SK-N-SH (cell line): ENCODE measurements around the gene MRPS22. TPM values are rescaled to one million over a fixed set of nuclear protein-coding genes. Genes with fewer than 3 reads are reported as not detected.

Experiments used
- CTCF ChIA-PET: fragments of 300-600, 350-600 bp; formaldehyde crosslinking; extraction: SDS; loops from one replicate; lab custom pipeline; 2021; lab: Yijun Ruan, JAX
- POLR2A ChIA-PET: fragments of 350-600 bp; sonication (Branson Sonifier 250); formaldehyde crosslinking; extraction: SDS; loops from one replicate; lab custom pipeline; 2020; ENCODE audit warnings: antibody characterized with exemption, inconsistent platforms; lab: Yijun Ruan, JAX
- DNase-seq: peaks from one replicate; pipeline ENCODE4 v3.0.0; 2012
- H2AFZ ChIP-seq: fragments of 200-600 bp; sonication (generic); 2 replicates; pipeline ENCODE4 v1.8.1; 2016; ENCODE audit warnings: antibody characterized with exemption, mild to moderate bottlenecking, low read depth
- H3F3A ChIP-seq: fragments of 200-600 bp; sonication (generic); replicated peaks from 2 replicates; pipeline ENCODE3; 2016; ENCODE audit warnings: antibody characterized with exemption, mild to moderate bottlenecking; ENCODE audit not compliant: insufficient read depth
- H3K27ac ChIP-seq, 2 experiments: fragments of 200-500 bp in 1 of 2; fragments of 200-600 bp in 1 of 2; sonication (Bioruptor generic) in 1 of 2; sonication (generic), shearing (Covaris generic) in 1 of 2; 2 replicates each; pipeline versions ENCODE4 v1.5.1 to v1.6.1; 2014 to 2016; ENCODE audit warnings: low read depth in 2 of 2, inconsistent platforms in 1 of 2, low read length in 1 of 2, mild to moderate bottlenecking in 1 of 2, mixed read lengths in 1 of 2
- H3K27me3 ChIP-seq: fragments of 200-600 bp; sonication (generic), shearing (Covaris generic); 2 replicates; pipeline ENCODE4 v1.6.1; 2016; ENCODE audit warnings: mixed run types; ENCODE audit not compliant: insufficient read depth
- H3K36me3 ChIP-seq, 2 experiments: fragments of 200-500 bp in 1 of 2; fragments of 200-600 bp in 1 of 2; sonication (Bioruptor generic) in 1 of 2; sonication (generic) in 1 of 2; replicated peaks in 1 of 2; 2 replicates each; pipeline versions ENCODE3 to v1.5.1; 2014 to 2016; ENCODE audit warnings: low read length in 1 of 2, mild to moderate bottlenecking in 1 of 2; ENCODE audit not compliant: insufficient read depth in 2 of 2, control insufficient read depth in 1 of 2
- H3K4me1 ChIP-seq, 2 experiments: fragments of 200-500 bp in 1 of 2; fragments of 200-600 bp in 1 of 2; sonication (Bioruptor generic) in 1 of 2; sonication (generic), shearing (Covaris generic) in 1 of 2; 2 replicates each; pipeline versions ENCODE4 v1.5.1 to v1.6.1; 2014 to 2016; ENCODE audit warnings: low read depth in 1 of 2, low read length in 1 of 2, mixed run types in 1 of 2; ENCODE audit not compliant: insufficient read depth in 2 of 2, control insufficient read depth in 1 of 2
- H3K4me2 ChIP-seq: fragments of 200-600 bp; sonication (generic), shearing (Covaris generic); 2 replicates; pipeline ENCODE4 v1.6.1; 2017; ENCODE audit warnings: mixed run types
- H3K4me3 ChIP-seq, 2 experiments: fragments of 200-500 bp in 1 of 2; fragments of 200-600 bp in 1 of 2; sonication (Bioruptor generic) in 1 of 2; sonication (generic), shearing (Covaris generic) in 1 of 2; 2 replicates each; pipeline versions ENCODE4 v1.5.1 to v1.8.1; 2014 to 2016; ENCODE audit warnings: low read depth in 2 of 2, inconsistent platforms in 1 of 2, low read length in 1 of 2, mild to moderate bottlenecking in 1 of 2, mixed read lengths in 1 of 2, moderate library complexity in 1 of 2
- H3K79me2 ChIP-seq: fragments of 200-600 bp; sonication (generic); 2 replicates; pipeline ENCODE4 v1.8.1; 2017; ENCODE audit warnings: mild to moderate bottlenecking; ENCODE audit not compliant: insufficient read depth
- H3K9ac ChIP-seq: fragments of 200-600 bp; sonication (generic); 2 replicates; pipeline ENCODE4 v1.6.1; 2017; ENCODE audit warnings: mixed run types
- H3K9me2 ChIP-seq: fragments of 200-600 bp; sonication (generic); 2 replicates; pipeline ENCODE4 v1.6.1; 2017; ENCODE audit warnings: mixed run types
- H3K9me3 ChIP-seq: fragments of 200-600 bp; sonication (generic); 2 replicates; pipeline ENCODE4 v1.6.1; 2017; ENCODE audit warnings: mixed run types, mild to moderate bottlenecking, moderate library complexity
- H4K20me1 ChIP-seq: fragments of 200-600 bp; sonication (generic); 2 replicates; pipeline ENCODE4 v1.6.1; 2017; ENCODE audit warnings: mild to moderate bottlenecking, mixed run types; ENCODE audit not compliant: insufficient read depth
- FOSL2 ChIP-seq: IDR thresholded peaks from 2 replicates; pipeline ENCODE4 v1.4.0; 2012; ENCODE audit warnings: low read depth, mild to moderate bottlenecking, moderate library complexity, borderline replicate concordance
- FOXJ3 ChIP-seq: sonication (generic); formaldehyde crosslinking; IDR thresholded peaks from 2 replicates; pipeline ENCODE4 v1.5.1; 2020; ENCODE audit warnings: mild to moderate bottlenecking, missing genetic modification reagents
- FOXM1 ChIP-seq: IDR thresholded peaks from 2 replicates; pipeline ENCODE4 v1.4.0; 2012; ENCODE audit warnings: low read depth, mild to moderate bottlenecking
- GATA2 ChIP-seq: sonication (generic); formaldehyde crosslinking; IDR thresholded peaks from 2 replicates; pipeline ENCODE4 v1.5.0; 2020; ENCODE audit warnings: mild to moderate bottlenecking, missing genetic modification reagents
- JUND ChIP-seq: IDR thresholded peaks from 2 replicates; pipeline ENCODE4 v1.4.0; 2012
- NFIC ChIP-seq: IDR thresholded peaks from 2 replicates; pipeline ENCODE4 v1.4.0; 2012; ENCODE audit warnings: borderline replicate concordance
- POLR2AphosphoS5 ChIP-seq: IDR thresholded peaks from 2 replicates; pipeline ENCODE4 v1.6.1; 2012; ENCODE audit warnings: low read depth, low read length
- RFX5 ChIP-seq: IDR thresholded peaks from 2 replicates; pipeline ENCODE4 v1.6.1; 2012; ENCODE audit warnings: mild to moderate bottlenecking, improper control_type of control experiment, low read length
- TAF1 ChIP-seq: IDR thresholded peaks from 2 replicates; pipeline ENCODE4 v1.6.1; 2012; ENCODE audit warnings: low read depth, mild to moderate bottlenecking, low read length, moderate library complexity, borderline replicate concordance
- TCF12 ChIP-seq: IDR thresholded peaks from 2 replicates; pipeline ENCODE4 v1.4.0; 2012
- USF1 ChIP-seq: IDR thresholded peaks from 2 replicates; pipeline ENCODE4 v1.4.0; 2012; ENCODE audit warnings: low read depth, borderline replicate concordance
- whole genome bisulfite sequencing: methylation state at CpG from one replicate; pipeline ENCODE4 v1.1.6; 2017; ENCODE audit warnings: low lambda C conversion rate; 5-methylcytosine and 5-hydroxymethylcytosine counted together
- polyA plus RNA-seq, 3 experiments: library from polyadenylated mRNA; depleted of rRNA; stranded (reverse); fragments of >200 nt; gene quantifications; 2 replicates each; pipeline ENCODE4 v1.2.3, GENCODE V29; 2012
- TF ChIP-seq, protein P1 (sequence below): IDR thresholded peaks from 2 replicates; pipeline ENCODE4 v1.6.1; 2012; ENCODE audit warnings: mild to moderate bottlenecking, low read depth, low read length, moderate library complexity

The MRPS22 gene
- polyA plus RNA-seq, 1 of the 3 experiments (the other 2 are of a cell fraction) = 50.6 TPM

DNA sequence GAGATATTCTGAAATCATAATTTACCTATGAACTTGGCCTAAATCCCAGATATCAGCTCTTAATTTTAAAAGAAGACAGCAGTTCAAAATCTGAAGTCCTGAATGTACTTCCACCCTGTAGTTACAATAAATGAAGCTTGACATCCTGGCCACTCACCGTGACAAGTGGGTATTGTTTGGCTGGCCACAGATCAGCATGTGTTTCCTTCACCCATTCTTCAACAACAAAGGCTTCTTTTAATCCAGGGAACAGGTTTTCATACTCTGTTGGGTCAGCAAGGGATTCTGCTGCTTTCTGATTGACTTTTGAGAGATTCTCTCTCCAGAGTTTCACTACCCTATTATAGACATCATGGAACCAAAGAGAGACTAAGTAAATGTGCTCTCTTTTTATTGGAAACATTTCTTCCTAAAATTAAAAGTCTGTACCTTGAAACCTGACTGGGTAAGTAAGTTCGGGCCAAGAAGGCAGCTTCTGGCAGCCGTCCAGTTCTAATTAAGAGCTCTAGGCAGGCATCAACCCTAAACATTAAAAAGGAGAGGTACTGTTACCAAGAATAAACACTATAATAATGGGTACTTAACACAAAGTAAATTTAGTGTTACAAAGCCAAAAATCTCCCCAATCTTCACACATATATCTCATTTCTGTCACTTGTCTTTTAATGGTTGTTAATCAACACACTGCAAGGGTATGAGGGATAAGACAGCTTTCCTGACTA lies 15.2 kb downstream of the MRPS22 start:
- Histone ChIP-seq H3K79me2 (peaks cover 19% of the 10 kb centered on the region; the same call in 1 of the 2 replicates), H3K27me3 (no peaks in the 10 kb centered on the region), H3K4me2 (no peak overlapping the region)
- WGBS = 85% methylated on average over 3 of the region's 3 CpGs
- POLR2A ChIA-PET = no interaction called here
- CTCF ChIA-PET = interaction anchor here (1.0 to 1.1 kb wide), 2 partner anchors 14 to 31 kb away, joined by 3 to 4 read pairs; partner anchors contain the start of gene COPB2
- 0 out of 2 replicates have a peak, but pooled peaks have one; percentile 5 for TF ChIP-seq POLR2AphosphoS5
- TF ChIP-seq NFIC = no peak
- TF ChIP-seq, all 33 proteins: peak for 1
- Histone ChIP-seq H3K27ac (no peak overlapping the region), H2AFZ (no peak overlapping the region), H4K20me1 (peaks cover 4% of the 10 kb centered on the region; the same call in 1 of the 2 replicates), H3F3A (peaks cover 49% of the 10 kb centered on the region), H3K36me3 (peaks cover 84 to 98% of the 10 kb centered on the region in 2 experiments), H3K4me1 (peaks cover 0 to 6% of the 10 kb centered on the region in 2 experiments; a peak in 1 of 4 replicates), H3K9me3 (no peaks in the 10 kb centered on the region), H3K9me2 (no peaks in the 10 kb centered on the region), H3K9ac (no peak overlapping the region), H3K4me3 (no peak overlapping the region)
- no peak for DNase-seq

- WGBS = 98% methylated on average over 2 of the region's 2 CpGs
- Histone ChIP-seq H3K9me2 (no peaks in the 10 kb centered on the region), H3K36me3 (peaks cover 88 to 98% of the 10 kb centered on the region in 2 experiments), H3K9ac (no peak overlapping the region), H3K27me3 (no peaks in the 10 kb centered on the region), H3F3A (peaks cover 28% of the 10 kb centered on the region), H3K79me2 (peaks cover 35% of the 10 kb centered on the region), H3K4me1 (no peaks in the 10 kb centered on the region), H3K4me3 (no peak overlapping the region), H2AFZ (no peak overlapping the region), H3K4me2 (no peak overlapping the region), H3K27ac (no peak overlapping the region), H4K20me1 (no peaks in the 10 kb centered on the region; the same call in 1 of the 2 replicates), H3K9me3 (no peaks in the 10 kb centered on the region)
- DNase-seq = no peak
- TF ChIP-seq FOXJ3 (CRISPR knock-in tag) (no peak), TCF12 (no peak), FOSL2 (no peak), JUND (no peak), USF1 (no peak), TAF1 (no peak), RFX5 (no peak), GATA2 (CRISPR knock-in tag) (no peak), POLR2AphosphoS5 (no peak), FOXM1 (no peak)
- TF ChIP-seq, protein P1, sequence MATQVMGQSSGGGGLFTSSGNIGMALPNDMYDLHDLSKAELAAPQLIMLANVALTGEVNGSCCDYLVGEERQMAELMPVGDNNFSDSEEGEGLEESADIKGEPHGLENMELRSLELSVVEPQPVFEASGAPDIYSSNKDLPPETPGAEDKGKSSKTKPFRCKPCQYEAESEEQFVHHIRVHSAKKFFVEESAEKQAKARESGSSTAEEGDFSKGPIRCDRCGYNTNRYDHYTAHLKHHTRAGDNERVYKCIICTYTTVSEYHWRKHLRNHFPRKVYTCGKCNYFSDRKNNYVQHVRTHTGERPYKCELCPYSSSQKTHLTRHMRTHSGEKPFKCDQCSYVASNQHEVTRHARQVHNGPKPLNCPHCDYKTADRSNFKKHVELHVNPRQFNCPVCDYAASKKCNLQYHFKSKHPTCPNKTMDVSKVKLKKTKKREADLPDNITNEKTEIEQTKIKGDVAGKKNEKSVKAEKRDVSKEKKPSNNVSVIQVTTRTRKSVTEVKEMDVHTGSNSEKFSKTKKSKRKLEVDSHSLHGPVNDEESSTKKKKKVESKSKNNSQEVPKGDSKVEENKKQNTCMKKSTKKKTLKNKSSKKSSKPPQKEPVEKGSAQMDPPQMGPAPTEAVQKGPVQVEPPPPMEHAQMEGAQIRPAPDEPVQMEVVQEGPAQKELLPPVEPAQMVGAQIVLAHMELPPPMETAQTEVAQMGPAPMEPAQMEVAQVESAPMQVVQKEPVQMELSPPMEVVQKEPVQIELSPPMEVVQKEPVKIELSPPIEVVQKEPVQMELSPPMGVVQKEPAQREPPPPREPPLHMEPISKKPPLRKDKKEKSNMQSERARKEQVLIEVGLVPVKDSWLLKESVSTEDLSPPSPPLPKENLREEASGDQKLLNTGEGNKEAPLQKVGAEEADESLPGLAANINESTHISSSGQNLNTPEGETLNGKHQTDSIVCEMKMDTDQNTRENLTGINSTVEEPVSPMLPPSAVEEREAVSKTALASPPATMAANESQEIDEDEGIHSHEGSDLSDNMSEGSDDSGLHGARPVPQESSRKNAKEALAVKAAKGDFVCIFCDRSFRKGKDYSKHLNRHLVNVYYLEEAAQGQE = no peak
- ChIA-PET POLR2A (no interaction called here), CTCF (interaction anchor here (3.2 kb wide), 1 partner anchor 7 kb away, joined by 26 read pairs; no protein-coding TSS in a partner anchor)
These were observed 17.5 kb downstream of the MRPS22 start for GRCh38 chr3:139361276-139361675.
